GM21576 (cell line): ENCODE measurements around the gene FAM240B.

ENCODE experiments used
- ATAC-seq: cut with Tn5 transposase; IDR thresholded peaks from one replicate; pipeline ENCODE4 v1.9.1; 2021; ENCODE audit warnings: mild to moderate bottlenecking, moderate library complexity; ENCODE audit not compliant: unreplicated experiment

The FAM240B gene

GRCh38 chr9:38671372-38671731, 48.6 kb downstream of the FAM240B start:
- peak; percentile 16 for ATAC-seq

GRCh38 chr9:38670542-38671371, 49.2 kb downstream of the FAM240B start:
- ATAC-seq = no peak

GRCh38 chr9:38668791-38669466, 51.0 kb downstream of the FAM240B start:
- ATAC-seq = no peak

- ATAC-seq = no peak
These were observed 57.0 kb downstream of the FAM240B start for GRCh38 chr9:38662763-38663593.

- ATAC-seq = no peak
These were observed 60.4 kb downstream of the FAM240B start for GRCh38 chr9:38659538-38659937.

GRCh38 chr9:38656896-38657295, 63.0 kb downstream of the FAM240B start:
- no peak for ATAC-seq

GRCh38 chr9:38652486-38652885, 67.4 kb downstream of the FAM240B start:
- ATAC-seq = no peak

- ATAC-seq = no peak
These were observed 67.9 kb downstream of the FAM240B start for GRCh38 chr9:38652044-38652443.

GRCh38 chr9:38651400-38652042, 68.4 kb downstream of the FAM240B start:
- ATAC-seq = no peak

- no peak for ATAC-seq
These were observed 69.4 kb downstream of the FAM240B start for GRCh38 chr9:38650564-38650963.

- no peak for ATAC-seq
These were observed 70.1 kb downstream of the FAM240B start for GRCh38 chr9:38649731-38650363.

- no peak for ATAC-seq
These were observed 75.3 kb downstream of the FAM240B start for GRCh38 chr9:38644601-38645000.
